ENCODE data around the gene TSSK2. TPM values are rescaled to one million over a fixed set of nuclear protein-coding genes. Genes with fewer than 3 reads are reported as not detected.

Gene TSSK2
- total RNA-seq, 4 donors from 2014 or later = not detected

GRCh38 chr22:19139001-19139356, 7.9 kb downstream of the TSSK2 start:
- H3K27ac ChIP-seq = no peak overlapping the region
- no peak overlapping the region for H3K4me3 ChIP-seq
- TF ChIP-seq POLR2A (IDR thresholded peaks at IDR 0.05) = no peak
- no peak for TF ChIP-seq POLR2AphosphoS5 (IDR thresholded peaks at IDR 0.05)
- no peak for TF ChIP-seq EP300 (IDR thresholded peaks at IDR 0.05; ENCODE audit: low read depth)
- TF ChIP-seq CTCF (IDR thresholded peaks at IDR 0.05) = no peak
- H3K36me3 ChIP-seq = peaks cover 0 to 42% (median 18%) of the 10 kb centered on the region in 4 donors
- peaks cover 8% of the 10 kb centered on the region in 4 donors for H3K4me1 ChIP-seq
- DNase-seq = no peak
- H3K9me3 ChIP-seq = no peaks in the 10 kb centered on the region
- WGBS, 2 donors (ENCODE audit: low coverage in 1 of 2) = 97% methylated on average over 9 of the region's 9 CpGs; no CpG with 5 or more reads in 1 of the 2 donors
- in situ Hi-C loops (cut with MboI; ENCODE audit: low pct_ligation_motif_present in 1 of 4, low pct_unique_long_range_greater_than_20kb in 1 of 4, low sequenced_read_pairs in 3 of 4) (loop anchor here in 1 of 4 donors (25.0 kb wide), 1 partner anchor 498 kb away; no protein-coding TSS in a partner anchor), intact Hi-C loops (cut with DNase I; ENCODE audit: low total_unique reads) (no loop called here)
- no peaks in the 10 kb centered on the region for H3K27me3 ChIP-seq

GRCh38 chr22:19139974-19140373, 8.9 kb downstream of the TSSK2 start:
- peaks cover 0 to 38% (median 16%) of the 10 kb centered on the region in 4 donors for H3K36me3 ChIP-seq
- intact Hi-C loops (cut with DNase I; ENCODE audit: low total_unique reads) (no loop called here), in situ Hi-C loops (cut with MboI; ENCODE audit: low pct_ligation_motif_present in 1 of 4, low pct_unique_long_range_greater_than_20kb in 1 of 4, low sequenced_read_pairs in 3 of 4) (loop anchor here in 1 of 4 donors (25.0 kb wide), 1 partner anchor 497 kb away; no protein-coding TSS in a partner anchor)
- 91% methylated on average over 5 of the region's 5 CpGs; no CpG with 5 or more reads in 1 of the 2 donors for WGBS, 2 donors (ENCODE audit: low coverage in 1 of 2)
- no peaks in the 10 kb centered on the region for H3K9me3 ChIP-seq
- no peak for TF ChIP-seq EP300 (IDR thresholded peaks at IDR 0.05; ENCODE audit: low read depth)
- no peak for TF ChIP-seq CTCF (IDR thresholded peaks at IDR 0.05)
- TF ChIP-seq POLR2A (IDR thresholded peaks at IDR 0.05) = no peak
- TF ChIP-seq POLR2AphosphoS5 (IDR thresholded peaks at IDR 0.05) = no peak
- H3K4me3 ChIP-seq = no peak overlapping the region
- no peak overlapping the region for H3K27ac ChIP-seq
- H3K4me1 ChIP-seq = peaks cover 8 to 15% (median 11%) of the 10 kb centered on the region in 4 donors
- no peaks in the 10 kb centered on the region for H3K27me3 ChIP-seq
- DNase-seq = no peak

GRCh38 chr22:19142394-19142793, 11.3 kb downstream of the TSSK2 start:
- Histone ChIP-seq H3K9me3 (no peaks in the 10 kb centered on the region), H3K27me3 (no peaks in the 10 kb centered on the region), H3K4me3 (no peak overlapping the region), H3K36me3 (peaks cover 0 to 38% (median 14%) of the 10 kb centered on the region in 4 donors), H3K4me1 (peaks cover 8 to 15% (median 12%) of the 10 kb centered on the region in 4 donors), H3K27ac (no peak overlapping the region)
- DNase-seq = no peak
- TF ChIP-seq POLR2AphosphoS5 (IDR thresholded peaks at IDR 0.05) (no peak), POLR2A (IDR thresholded peaks at IDR 0.05) (no peak), EP300 (IDR thresholded peaks at IDR 0.05; ENCODE audit: low read depth) (no peak), CTCF (IDR thresholded peaks at IDR 0.05) (no peak)
- in situ Hi-C loops (cut with MboI; ENCODE audit: low pct_ligation_motif_present in 1 of 4, low pct_unique_long_range_greater_than_20kb in 1 of 4, low sequenced_read_pairs in 3 of 4) (loop anchor here in 1 of 4 donors (25.0 kb wide), 1 partner anchor 495 kb away; no protein-coding TSS in a partner anchor), intact Hi-C loops (cut with DNase I; ENCODE audit: low total_unique reads) (no loop called here)
- 99 to 100% methylated on average over 1 to 6 of the region's 9 CpGs for WGBS, 2 donors (ENCODE audit: low coverage in 1 of 2)

- Histone ChIP-seq H3K27me3 (peaks cover 6% of the 10 kb centered on the region), H3K36me3 (peaks cover 0 to 33% (median 14%) of the 10 kb centered on the region in 4 donors), H3K27ac (no peak overlapping the region), H3K9me3 (no peaks in the 10 kb centered on the region), H3K4me1 (peaks cover 8 to 15% (median 12%) of the 10 kb centered on the region in 4 donors), H3K4me3 (no peak overlapping the region)
- DNase-seq = no peak
- in situ Hi-C loops (cut with MboI; ENCODE audit: low pct_ligation_motif_present in 1 of 4, low pct_unique_long_range_greater_than_20kb in 1 of 4, low sequenced_read_pairs in 3 of 4) = loop anchor here in 1 of 4 donors (25.0 kb wide), 1 partner anchor 494 kb away; no protein-coding TSS in a partner anchor
- 88 to 93% methylated on average over 5 of the region's 5 CpGs for WGBS, 2 donors (ENCODE audit: low coverage in 1 of 2)
- TF ChIP-seq EP300 (IDR thresholded peaks at IDR 0.05; ENCODE audit: low read depth) (no peak), POLR2A (IDR thresholded peaks at IDR 0.05) (no peak), POLR2AphosphoS5 (IDR thresholded peaks at IDR 0.05) (no peak), CTCF (IDR thresholded peaks at IDR 0.05) (no peak)
- intact Hi-C loops (cut with DNase I; ENCODE audit: low total_unique reads) = no loop called here
These were observed 12.1 kb downstream of the TSSK2 start for GRCh38 chr22:19143212-19143611.

Data from transverse colon (tissue), 4 donors.